Gastroesophageal sphincter (tissue), 3 donors: ENCODE results near the gene RPAP3.

Source experiments
- CTCF ChIP-seq, 4 experiments: fragments of 200-600 bp in 2 of 4; fragments of 450-650 bp in 2 of 4; sonication (generic) in 1 of 4; IDR thresholded peaks; one replicate each; pipeline ENCODE4 v1.5.1; 2017 to 2019; ENCODE audit warnings: antibody characterized with exemption in 4 of 4, mild to moderate bottlenecking in 2 of 4, moderate library complexity in 2 of 4
- POLR2A ChIP-seq, 2 donors: fragments of 450-650 bp; IDR thresholded peaks; one replicate each; pipeline ENCODE4 v1.6.1; 2017; ENCODE audit warnings: antibody characterized with exemption in 2 of 2, mild to moderate bottlenecking in 2 of 2, moderate library complexity in 1 of 2

DNA sequence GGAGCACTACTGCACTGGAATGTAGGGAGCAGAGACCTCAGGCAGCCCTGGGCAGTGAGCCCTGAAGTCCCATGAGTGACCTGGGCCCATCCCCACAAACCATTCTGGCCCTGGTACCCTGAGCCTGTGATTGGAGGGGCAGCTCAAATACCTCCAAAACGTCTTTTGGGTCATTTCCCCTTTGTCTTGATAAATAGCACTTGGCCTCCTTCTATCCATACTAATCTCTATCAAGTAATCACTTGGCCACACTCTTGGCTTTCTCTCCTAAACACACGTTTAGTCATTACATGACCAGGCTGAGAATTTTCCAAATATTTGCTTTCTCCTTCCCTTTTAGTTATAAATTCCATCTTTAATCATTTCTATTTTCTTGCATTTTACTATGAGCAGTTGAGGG, 91.3 kb downstream of the RPAP3 start:
- TF ChIP-seq POLR2A (IDR thresholded peaks at IDR 0.05): no peak
- TF ChIP-seq CTCF (IDR thresholded peaks at IDR 0.05): no peak
